Measurements from ENCODE around the gene SVOPL.

- no peak for TF ChIP-seq TAF1 (IDR thresholded peaks at IDR 0.05; ENCODE audit: low read depth)
- no peak for TF ChIP-seq MAX (IDR thresholded peaks at IDR 0.05)
- no peak for TF ChIP-seq EP300 (IDR thresholded peaks at IDR 0.05; ENCODE audit: borderline replicate concordance)
- no peak for TF ChIP-seq ZBTB7A (IDR thresholded peaks at IDR 0.05; ENCODE audit: low read depth)
- no peak for TF ChIP-seq CEBPB (IDR thresholded peaks at IDR 0.05)
- TF ChIP-seq USF1 (IDR thresholded peaks at IDR 0.05): no peak
- no peak for TF ChIP-seq CREB1 (IDR thresholded peaks at IDR 0.05; ENCODE audit: low read depth)
- no peak for TF ChIP-seq RAD21 (IDR thresholded peaks at IDR 0.05; ENCODE audit: low read depth)
- TF ChIP-seq YY1 (IDR thresholded peaks at IDR 0.05; ENCODE audit: low read depth): no peak
- TF ChIP-seq EGR1 (IDR thresholded peaks at IDR 0.05): no peak
- TF ChIP-seq REST (IDR thresholded peaks at IDR 0.05; ENCODE audit: low read depth): no peak
- TF ChIP-seq TCF12 (IDR thresholded peaks at IDR 0.05; ENCODE audit: low read depth): no peak
- TF ChIP-seq FOXM1 (IDR thresholded peaks at IDR 0.05; ENCODE audit: borderline replicate concordance, low read depth): no peak
- no peak for TF ChIP-seq TEAD4 (IDR thresholded peaks at IDR 0.05)
These were observed 33.5 kb downstream of the SVOPL start for GRCh38 chr7:138667535-138668228.
